ENCODE results near the gene DNM3.

DNA sequence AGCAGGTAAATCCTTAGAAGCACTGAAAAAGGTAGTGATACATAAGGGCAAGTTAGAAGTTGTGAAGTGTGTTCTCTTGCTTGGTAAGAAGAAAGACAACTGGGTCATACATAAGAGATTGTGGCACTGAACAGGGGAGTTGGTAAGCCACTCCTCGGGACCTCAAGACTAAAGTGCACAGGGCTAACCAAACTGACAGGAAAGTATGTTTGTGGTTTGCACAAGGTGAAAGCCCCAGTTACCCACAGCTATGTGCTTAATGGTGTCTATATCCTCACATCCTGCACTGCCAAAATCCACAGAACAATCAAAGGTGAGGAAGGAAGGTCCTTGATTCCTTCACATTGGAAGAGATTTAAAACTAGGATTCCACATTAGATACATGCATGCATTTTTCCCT is 276.5 kb downstream of the DNM3 start:
- TF ChIP-seq, protein P1, sequence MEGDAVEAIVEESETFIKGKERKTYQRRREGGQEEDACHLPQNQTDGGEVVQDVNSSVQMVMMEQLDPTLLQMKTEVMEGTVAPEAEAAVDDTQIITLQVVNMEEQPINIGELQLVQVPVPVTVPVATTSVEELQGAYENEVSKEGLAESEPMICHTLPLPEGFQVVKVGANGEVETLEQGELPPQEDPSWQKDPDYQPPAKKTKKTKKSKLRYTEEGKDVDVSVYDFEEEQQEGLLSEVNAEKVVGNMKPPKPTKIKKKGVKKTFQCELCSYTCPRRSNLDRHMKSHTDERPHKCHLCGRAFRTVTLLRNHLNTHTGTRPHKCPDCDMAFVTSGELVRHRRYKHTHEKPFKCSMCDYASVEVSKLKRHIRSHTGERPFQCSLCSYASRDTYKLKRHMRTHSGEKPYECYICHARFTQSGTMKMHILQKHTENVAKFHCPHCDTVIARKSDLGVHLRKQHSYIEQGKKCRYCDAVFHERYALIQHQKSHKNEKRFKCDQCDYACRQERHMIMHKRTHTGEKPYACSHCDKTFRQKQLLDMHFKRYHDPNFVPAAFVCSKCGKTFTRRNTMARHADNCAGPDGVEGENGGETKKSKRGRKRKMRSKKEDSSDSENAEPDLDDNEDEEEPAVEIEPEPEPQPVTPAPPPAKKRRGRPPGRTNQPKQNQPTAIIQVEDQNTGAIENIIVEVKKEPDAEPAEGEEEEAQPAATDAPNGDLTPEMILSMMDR (conservative IDR thresholded peaks at IDR 0.05; ENCODE audit: low read depth in 2 of 2), result no peak
- TF ChIP-seq POLR2AphosphoS5 (IDR thresholded peaks at IDR 0.05; ENCODE audit: low read depth) (no peak), CREB1 (CRISPR knock-in tag; IDR thresholded peaks at IDR 0.05; ENCODE audit: low read depth) (no peak), EZH2 (IDR thresholded peaks at IDR 0.05; ENCODE audit: low read depth, unreplicated experiment) (no peak), JUNB (IDR thresholded peaks at IDR 0.05; ENCODE audit: unreplicated experiment) (no peak), EZH2phosphoT487 (IDR thresholded peaks at IDR 0.05; ENCODE audit: unreplicated experiment) (no peak), ZNF331 (CRISPR knock-in tag; IDR thresholded peaks at IDR 0.05; ENCODE audit: low read depth) (no peak), ZNF114 (CRISPR knock-in tag; IDR thresholded peaks at IDR 0.05) (no peak), NANOG (IDR thresholded peaks at IDR 0.05; ENCODE audit: borderline replicate concordance) (no peak), STAT1 (IDR thresholded peaks at IDR 0.05; ENCODE audit: unreplicated experiment) (no peak)
- TF ChIP-seq, protein P2, sequence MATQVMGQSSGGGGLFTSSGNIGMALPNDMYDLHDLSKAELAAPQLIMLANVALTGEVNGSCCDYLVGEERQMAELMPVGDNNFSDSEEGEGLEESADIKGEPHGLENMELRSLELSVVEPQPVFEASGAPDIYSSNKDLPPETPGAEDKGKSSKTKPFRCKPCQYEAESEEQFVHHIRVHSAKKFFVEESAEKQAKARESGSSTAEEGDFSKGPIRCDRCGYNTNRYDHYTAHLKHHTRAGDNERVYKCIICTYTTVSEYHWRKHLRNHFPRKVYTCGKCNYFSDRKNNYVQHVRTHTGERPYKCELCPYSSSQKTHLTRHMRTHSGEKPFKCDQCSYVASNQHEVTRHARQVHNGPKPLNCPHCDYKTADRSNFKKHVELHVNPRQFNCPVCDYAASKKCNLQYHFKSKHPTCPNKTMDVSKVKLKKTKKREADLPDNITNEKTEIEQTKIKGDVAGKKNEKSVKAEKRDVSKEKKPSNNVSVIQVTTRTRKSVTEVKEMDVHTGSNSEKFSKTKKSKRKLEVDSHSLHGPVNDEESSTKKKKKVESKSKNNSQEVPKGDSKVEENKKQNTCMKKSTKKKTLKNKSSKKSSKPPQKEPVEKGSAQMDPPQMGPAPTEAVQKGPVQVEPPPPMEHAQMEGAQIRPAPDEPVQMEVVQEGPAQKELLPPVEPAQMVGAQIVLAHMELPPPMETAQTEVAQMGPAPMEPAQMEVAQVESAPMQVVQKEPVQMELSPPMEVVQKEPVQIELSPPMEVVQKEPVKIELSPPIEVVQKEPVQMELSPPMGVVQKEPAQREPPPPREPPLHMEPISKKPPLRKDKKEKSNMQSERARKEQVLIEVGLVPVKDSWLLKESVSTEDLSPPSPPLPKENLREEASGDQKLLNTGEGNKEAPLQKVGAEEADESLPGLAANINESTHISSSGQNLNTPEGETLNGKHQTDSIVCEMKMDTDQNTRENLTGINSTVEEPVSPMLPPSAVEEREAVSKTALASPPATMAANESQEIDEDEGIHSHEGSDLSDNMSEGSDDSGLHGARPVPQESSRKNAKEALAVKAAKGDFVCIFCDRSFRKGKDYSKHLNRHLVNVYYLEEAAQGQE (IDR thresholded peaks at IDR 0.05; ENCODE audit: unreplicated experiment), result no peak
- TF ChIP-seq, protein P3, sequence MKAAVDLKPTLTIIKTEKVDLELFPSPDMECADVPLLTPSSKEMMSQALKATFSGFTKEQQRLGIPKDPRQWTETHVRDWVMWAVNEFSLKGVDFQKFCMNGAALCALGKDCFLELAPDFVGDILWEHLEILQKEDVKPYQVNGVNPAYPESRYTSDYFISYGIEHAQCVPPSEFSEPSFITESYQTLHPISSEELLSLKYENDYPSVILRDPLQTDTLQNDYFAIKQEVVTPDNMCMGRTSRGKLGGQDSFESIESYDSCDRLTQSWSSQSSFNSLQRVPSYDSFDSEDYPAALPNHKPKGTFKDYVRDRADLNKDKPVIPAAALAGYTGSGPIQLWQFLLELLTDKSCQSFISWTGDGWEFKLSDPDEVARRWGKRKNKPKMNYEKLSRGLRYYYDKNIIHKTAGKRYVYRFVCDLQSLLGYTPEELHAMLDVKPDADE (IDR thresholded peaks at IDR 0.05), result no peak
- TF ChIP-seq, protein P4, sequence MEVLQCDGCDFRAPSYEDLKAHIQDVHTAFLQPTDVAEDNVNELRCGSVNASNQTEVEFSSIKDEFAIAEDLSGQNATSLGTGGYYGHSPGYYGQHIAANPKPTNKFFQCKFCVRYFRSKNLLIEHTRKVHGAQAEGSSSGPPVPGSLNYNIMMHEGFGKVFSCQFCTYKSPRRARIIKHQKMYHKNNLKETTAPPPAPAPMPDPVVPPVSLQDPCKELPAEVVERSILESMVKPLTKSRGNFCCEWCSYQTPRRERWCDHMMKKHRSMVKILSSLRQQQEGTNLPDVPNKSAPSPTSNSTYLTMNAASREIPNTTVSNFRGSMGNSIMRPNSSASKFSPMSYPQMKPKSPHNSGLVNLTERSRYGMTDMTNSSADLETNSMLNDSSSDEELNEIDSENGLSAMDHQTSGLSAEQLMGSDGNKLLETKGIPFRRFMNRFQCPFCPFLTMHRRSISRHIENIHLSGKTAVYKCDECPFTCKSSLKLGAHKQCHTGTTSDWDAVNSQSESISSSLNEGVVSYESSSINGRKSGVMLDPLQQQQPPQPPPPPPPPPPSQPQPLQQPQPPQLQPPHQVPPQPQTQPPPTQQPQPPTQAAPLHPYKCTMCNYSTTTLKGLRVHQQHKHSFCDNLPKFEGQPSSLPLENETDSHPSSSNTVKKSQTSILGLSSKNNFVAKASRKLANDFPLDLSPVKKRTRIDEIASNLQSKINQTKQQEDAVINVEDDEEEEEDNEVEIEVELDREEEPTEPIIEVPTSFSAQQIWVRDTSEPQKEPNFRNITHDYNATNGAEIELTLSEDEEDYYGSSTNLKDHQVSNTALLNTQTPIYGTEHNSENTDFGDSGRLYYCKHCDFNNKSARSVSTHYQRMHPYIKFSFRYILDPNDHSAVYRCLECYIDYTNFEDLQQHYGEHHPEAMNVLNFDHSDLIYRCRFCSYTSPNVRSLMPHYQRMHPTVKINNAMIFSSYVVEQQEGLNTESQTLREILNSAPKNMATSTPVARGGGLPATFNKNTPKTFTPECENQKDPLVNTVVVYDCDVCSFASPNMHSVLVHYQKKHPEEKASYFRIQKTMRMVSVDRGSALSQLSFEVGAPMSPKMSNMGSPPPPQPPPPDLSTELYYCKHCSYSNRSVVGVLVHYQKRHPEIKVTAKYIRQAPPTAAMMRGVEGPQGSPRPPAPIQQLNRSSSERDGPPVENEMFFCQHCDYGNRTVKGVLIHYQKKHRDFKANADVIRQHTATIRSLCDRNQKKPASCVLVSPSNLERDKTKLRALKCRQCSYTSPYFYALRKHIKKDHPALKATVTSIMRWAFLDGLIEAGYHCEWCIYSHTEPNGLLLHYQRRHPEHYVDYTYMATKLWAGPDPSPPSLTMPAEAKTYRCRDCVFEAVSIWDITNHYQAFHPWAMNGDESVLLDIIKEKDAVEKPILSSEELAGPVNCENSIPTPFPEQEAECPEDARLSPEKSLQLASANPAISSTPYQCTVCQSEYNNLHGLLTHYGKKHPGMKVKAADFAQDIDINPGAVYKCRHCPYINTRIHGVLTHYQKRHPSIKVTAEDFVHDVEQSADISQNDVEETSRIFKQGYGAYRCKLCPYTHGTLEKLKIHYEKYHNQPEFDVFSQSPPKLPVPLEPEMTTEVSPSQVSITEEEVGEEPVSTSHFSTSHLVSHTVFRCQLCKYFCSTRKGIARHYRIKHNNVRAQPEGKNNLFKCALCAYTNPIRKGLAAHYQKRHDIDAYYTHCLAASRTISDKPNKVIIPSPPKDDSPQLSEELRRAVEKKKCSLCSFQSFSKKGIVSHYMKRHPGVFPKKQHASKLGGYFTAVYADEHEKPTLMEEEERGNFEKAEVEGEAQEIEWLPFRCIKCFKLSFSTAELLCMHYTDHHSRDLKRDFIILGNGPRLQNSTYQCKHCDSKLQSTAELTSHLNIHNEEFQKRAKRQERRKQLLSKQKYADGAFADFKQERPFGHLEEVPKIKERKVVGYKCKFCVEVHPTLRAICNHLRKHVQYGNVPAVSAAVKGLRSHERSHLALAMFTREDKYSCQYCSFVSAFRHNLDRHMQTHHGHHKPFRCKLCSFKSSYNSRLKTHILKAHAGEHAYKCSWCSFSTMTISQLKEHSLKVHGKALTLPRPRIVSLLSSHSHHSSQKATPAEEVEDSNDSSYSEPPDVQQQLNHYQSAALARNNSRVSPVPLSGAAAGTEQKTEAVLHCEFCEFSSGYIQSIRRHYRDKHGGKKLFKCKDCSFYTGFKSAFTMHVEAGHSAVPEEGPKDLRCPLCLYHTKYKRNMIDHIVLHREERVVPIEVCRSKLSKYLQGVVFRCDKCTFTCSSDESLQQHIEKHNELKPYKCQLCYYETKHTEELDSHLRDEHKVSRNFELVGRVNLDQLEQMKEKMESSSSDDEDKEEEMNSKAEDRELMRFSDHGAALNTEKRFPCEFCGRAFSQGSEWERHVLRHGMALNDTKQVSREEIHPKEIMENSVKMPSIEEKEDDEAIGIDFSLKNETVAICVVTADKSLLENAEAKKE (CRISPR knock-in tag; IDR thresholded peaks at IDR 0.05), result no peak
